Measurements from ENCODE around the gene LIME1.
"Not testable (repeated sequence)": the region's sequence is repeated elsewhere in the genome, so short reads cannot be mapped to it uniquely, and the experiment has no call there.

Gene LIME1

DNA sequence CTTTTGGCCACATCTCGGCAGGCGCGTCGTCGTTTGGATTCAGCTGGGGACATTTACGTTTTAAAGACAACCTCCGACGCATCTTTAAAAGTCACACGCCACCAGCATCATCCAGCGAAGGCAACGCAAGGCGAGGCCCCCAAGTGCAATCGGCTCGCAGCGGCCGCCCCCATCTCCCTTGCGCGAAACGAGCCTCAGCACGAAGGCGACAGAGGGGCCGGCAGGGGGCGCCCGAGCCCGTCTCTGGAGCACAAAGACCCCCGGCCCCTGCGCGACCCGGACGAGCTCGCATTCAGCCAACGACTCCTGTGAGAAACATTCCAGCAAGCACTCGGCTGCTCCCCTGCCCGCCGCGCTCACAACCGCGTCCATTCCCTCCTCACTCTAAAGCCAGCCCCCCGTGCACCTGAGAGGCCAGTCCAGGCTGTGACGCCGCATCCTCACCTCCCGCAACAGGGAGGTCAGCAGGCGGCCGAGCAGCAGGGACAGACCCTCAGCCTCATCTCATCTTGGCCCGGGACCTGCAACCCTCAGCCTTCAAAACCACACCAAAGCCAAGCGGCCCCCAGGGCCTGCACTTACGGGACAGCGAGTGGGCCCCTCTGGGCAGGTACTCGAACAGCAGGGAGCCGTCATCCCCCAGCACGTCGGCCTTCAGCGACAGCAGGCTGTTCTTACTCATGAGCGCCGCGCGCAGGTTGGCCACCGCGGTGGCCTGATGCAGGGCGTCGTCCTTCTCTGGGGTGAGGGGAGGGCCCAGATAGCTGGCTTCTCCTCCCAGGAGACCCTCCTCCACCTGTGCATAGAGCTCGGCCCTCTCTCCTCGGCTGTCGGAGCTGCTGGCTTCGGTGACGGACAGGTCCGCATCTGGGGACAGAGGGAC is 38.9 kb downstream of the LIME1 start:
- DNase-seq, result peak in 2 of 4 experiments; percentile 17 to 58

- not testable (repeated sequence) for DNase-seq
These were observed 40.4 kb downstream of the LIME1 start for GRCh38 chr20:63776875-63777274.

GRCh38 chr20:63777614-63778013 is 41.1 kb downstream of the LIME1 start:
- DNase-seq, result no peak

DNA sequence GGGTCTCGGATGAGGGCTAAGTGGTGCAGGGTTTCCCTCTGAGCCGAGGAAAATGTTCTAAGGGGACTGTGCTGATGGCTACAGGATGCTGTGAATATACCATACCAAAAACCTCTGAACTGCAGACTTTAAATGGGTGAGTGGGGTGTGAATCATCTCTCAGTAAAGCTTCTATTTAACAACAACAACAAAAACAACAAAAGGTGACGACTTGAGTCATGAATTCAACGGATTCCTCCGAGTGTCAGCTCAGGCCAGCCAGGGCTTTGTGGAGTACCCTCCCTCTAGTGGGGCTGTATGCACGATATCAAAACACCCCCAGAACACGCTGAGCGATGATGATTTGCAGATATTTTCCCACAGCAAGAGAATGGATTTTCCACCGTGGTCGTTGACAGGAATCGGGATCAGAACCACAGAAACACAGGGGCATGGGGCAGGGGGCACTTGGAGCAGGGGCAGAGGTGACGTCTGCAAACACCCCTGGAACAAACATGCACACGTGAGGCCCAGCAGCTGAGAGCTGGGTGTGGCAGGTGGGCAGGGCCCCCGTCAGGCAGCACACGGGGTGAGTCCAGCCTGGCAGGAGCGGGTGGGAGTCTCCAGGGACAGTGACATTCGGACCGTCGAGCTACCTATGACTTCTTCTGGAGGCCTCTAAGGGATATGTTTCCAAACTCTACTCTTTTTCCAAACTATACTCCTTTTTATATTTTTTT is 41.7 kb downstream of the LIME1 start:
- no peak for DNase-seq

DNA sequence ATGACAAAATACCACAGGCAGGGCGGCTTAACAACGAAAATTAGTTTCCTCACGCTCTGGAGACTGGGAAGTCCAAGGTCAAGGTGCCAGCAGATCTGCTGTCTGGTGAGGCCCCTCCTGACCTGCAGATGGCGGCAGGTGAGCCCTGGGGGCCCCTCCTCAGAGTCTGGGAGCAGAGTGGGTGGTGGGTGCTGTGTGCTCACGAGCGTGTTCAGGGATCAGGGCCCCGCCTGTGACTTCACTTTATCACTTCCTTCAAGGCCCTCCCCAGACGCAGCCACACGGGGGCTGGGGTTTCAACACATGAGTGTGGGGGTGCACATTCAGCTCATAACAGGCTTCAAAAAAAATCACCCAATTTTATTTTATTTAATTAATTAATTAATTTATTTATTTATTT is 42.4 kb downstream of the LIME1 start:
- DNase-seq, result peak in 1 of 4 experiments; percentile 34

DNA sequence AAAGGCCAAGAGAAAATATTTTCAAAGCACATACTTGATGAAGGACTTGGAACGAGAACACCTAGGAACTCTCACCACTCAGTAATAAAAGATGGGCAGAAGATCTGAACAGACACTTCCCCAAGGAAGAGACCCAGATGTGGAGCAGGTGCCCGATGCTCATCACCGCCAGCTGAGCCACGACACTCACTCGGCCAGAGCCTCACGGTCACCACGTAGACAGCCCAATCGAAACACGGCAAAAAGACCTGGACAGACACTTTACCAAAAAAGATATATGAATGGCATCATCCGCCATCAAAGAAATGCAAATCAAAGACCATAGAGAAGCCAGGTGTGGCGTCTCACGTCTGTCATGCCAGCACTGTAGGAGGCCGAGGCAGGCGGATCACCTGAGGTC is 44.7 kb downstream of the LIME1 start:
- DNase-seq, result no peak

DNA sequence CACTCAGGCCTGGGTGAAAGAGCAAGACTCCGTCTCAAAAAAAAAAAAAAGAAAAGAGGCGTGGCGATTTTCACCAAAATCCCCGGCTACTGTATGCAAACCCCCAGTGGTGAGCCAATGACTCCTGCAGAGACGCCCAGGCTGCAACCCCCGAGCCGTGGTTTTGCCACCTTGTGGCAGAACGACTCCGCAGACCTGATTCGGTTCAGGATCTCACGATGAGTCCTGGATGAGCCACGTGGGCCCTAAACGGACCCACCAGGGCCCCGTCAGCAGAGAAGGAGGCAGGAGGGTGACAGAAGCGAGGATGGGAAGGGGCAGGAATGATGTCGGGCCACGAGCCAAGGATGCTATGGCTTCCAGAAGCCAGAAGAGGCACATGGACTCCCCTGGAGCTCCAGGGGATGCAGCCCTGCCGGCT is 45.6 kb downstream of the LIME1 start:
- no peak for DNase-seq

- no peak for DNase-seq
These were observed 46.1 kb downstream of the LIME1 start for GRCh38 chr20:63782521-63782971.

DNA sequence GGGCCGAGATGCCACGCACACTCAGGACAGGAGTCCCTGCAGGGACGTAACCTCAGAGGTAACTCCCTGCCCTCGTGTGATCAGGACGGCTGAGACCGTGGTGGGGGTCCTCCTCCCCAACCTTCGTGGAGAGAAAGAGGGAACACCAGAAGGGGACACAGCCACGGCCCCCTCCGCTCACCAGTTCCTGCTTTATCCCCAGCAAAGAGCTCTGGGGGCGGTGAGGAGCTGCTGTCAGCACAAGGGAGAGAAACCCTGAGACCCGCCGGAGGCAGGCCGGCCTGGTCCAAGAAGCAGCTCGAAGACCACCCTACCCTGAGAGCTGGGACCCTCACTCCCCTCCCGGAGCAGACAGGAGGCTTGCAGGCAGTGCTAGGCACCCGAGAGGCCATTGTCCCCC is 47.5 kb downstream of the LIME1 start:
- no peak for DNase-seq

DNA sequence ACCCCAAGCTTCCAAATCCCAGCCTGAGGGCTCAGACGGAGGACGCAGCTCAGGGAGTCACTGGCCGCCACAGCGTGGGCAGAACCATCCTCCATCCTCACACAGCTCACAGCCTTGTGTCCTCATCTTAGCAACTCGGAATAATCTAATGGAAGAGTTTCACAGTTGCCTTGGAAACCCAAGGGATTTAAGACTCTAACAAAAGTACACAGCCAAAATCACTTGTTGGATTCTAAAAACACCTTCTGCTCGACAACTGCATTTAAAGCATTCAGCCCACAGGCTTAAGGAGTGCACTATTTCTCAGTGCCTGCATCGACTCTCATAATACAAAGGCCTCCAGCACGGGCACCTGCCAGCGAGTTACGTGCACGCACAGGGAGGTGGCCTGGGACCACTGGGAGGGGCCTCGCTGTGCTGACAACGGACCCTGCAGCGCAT is 49.2 kb downstream of the LIME1 start:
- DNase-seq, result no peak

GRCh38 chr20:63787302-63787701 is 50.8 kb downstream of the LIME1 start:
- no peak for DNase-seq

- no peak for DNase-seq
These were observed 51.3 kb downstream of the LIME1 start for GRCh38 chr20:63787749-63788148.
